CD4-positive, alpha-beta T cell treated with Interleukin-6 for 4 hours (primary cell): ENCODE data around the gene TREM2.
"Not testable (repeated sequence)": the region's sequence is repeated elsewhere in the genome, so short reads cannot be mapped to it uniquely, and the experiment has no call there.

Experiments
- DNase-seq: peaks from one replicate; pipeline ENCODE4 v3.0.0-alpha.2; 2020; ENCODE audit warnings: mixed read lengths

The TREM2 gene

GRCh38 chr6:41153992-41154625 lies 8.8 kb downstream of the TREM2 start, which contains the start of gene TREML1:
Gene TREML1 (minus strand): TSS chr6:41154347. CDS start chr6:41154288, 59 bp downstream.
- DNase-seq, result no peak

- no peak for DNase-seq
Observed at GRCh38 chr6:41153451-41153850, 9.5 kb downstream of the TREM2 start.

DNA sequence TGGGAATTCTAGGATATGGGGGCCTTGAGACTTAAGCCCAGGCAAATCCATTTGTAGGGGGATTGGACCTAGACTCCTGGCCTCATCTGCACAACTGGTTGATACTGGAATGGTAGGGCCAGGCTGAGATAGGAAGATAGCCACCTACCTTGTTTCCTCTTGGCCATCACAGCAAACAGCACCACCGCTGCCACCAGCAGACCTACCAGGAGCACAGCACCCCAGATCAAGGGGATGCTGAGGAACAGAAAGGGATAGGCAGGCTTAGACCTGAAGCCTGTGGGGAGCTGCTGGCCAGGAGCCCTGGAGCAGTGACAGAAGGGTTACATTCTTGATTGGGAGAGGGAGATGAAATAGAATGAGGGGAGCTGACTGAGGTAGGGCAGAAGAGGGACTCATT lies 12.2 kb downstream of the TREM2 start:
- no peak for DNase-seq

DNA sequence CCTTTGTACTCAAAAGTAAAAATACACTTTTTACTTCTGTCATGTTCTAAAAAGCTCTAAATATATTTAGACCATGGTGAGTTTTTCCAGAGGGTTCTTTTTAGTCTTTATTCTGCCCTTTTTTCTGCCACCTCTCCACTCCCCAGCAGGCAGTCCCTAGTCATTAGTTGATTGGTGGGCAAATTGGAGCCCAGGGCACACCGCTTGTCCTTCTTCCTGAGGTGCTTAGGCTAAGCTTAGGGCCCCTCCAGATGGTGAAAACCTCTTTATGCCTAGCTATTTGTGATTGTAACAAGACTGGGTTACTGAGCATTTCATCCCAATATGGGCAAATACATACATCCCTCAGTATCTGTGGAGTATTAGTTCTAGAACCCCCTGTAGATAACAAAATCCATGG lies 15.0 kb downstream of the TREM2 start:
- DNase-seq, result no peak

DNA sequence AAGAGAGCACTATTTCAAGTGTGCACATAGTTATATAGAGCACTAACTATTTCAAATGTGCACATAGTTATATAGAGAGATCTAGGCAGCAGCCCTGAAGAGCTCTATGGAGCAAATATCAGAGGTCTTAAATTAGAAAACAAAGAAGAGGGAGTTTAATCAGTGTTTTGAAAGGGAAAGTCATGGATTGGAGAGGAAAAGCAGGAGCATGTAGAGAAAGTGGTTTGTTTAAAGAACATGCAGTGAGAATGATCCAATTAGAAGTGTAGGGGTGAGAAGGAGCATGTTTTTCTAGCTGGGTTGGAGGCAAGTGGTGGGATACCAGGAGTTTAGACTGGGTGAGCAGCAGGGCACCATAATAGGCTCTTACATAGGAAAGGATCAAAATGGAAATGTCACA lies 26.0 kb downstream of the TREM2 start:
- no peak for DNase-seq

GRCh38 chr6:41135062-41135832 lies 27.7 kb downstream of the TREM2 start:
- DNase-seq, result no peak

- no peak for DNase-seq
Observed at GRCh38 chr6:41132254-41132653, 30.7 kb downstream of the TREM2 start.

DNA sequence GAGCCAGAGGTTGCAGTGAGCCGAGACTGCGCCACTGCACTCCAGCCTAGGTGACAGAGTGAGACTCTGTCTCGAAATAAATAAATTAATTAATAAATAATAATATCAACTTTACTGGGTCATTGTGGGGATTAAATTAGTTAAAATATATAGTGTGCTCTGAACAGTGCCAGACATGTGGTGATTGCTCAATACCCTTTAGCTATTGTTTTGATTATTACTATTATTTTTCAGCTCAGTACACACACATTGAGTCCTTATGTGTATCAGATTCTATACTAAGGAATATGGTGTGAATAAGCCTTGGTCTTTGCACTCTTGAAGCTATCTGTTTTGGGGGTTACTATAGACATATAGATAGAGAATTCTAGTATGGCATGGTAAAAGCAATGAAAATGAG lies 37.6 kb downstream of the TREM2 start:
- DNase-seq, result no peak

DNA sequence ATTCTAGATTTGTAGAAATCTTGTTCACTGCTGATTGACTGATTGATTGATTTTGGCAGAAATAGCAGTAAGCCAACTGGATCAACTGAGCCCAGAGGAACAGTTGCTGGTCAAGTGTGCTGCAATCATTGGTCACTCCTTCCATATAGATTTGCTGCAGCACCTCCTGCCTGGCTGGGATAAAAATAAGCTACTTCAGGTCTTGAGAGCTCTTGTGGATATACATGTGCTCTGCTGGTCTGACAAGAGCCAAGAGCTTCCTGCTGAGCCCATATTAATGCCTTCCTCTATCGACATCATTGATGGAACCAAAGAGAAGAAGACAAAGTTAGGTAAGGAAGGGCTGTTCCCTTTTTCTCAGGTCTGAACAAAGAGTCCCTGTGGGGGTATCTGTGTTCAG lies 40.0 kb downstream of the TREM2 start:
- no peak for DNase-seq

GRCh38 chr6:41122373-41122772 lies 40.5 kb downstream of the TREM2 start:
- no peak for DNase-seq

- DNase-seq, result no peak
Observed at GRCh38 chr6:41120058-41120457, 42.9 kb downstream of the TREM2 start.

- DNase-seq, result no peak
Observed at GRCh38 chr6:41119508-41119907, 43.4 kb downstream of the TREM2 start.

DNA sequence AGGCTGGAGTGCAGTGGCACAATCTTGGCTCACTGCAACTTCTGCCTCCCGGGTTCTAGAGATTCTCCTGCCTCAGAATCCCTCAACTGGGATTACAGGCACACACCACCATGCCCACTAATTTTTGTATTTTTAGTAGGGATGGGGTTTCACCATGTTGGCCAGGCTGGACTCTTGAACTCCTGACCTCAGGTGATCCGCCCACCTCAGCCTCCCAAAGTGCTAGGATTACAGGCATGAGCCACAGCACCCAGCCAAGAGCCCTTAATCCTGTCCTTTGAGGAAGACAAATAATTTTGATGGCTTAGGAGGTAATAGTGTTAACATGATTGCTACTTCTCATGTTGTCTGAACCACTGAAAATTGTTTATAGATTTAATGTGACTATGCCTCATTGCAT lies 47.9 kb downstream of the TREM2 start:
- not testable (repeated sequence) for DNase-seq

DNA sequence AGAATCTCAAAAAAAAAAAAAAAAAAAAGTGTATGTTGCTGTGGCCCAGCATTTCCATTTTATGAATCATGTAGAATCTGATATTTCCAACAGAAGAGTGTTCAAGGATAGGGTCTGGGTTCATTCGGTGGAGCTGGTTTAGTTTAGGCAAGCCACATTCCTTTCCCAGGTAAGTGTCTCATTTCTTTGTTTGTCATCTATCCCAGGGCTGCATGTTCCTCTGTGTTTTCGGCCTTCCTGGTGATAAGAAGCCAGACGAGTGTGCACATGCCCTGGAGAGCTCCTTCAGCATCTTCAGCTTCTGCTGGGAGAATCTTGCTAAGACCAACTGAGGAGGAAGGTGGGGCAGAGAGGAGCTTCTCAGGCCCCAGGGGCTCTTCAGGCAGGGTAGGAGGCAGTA lies 51.9 kb downstream of the TREM2 start:
- DNase-seq, result no peak
